CD4-positive, alpha-beta T cell (primary cell): ENCODE measurements around the gene COPE. TPM values are rescaled to one million over a fixed set of nuclear protein-coding genes. Genes with fewer than 3 reads are reported as not detected.

ENCODE experiments used
- ATAC-seq: fragments of 200-7000 bp; cut with Tn5 transposase; one replicate; pipeline ENCODE4 v1.10.0; 2022; ENCODE audit warnings: mild to moderate bottlenecking; ENCODE audit not compliant: poor library complexity
- CTCF ChIA-PET: fragments of 350-600 bp; sonication (Branson Sonifier 250); formaldehyde crosslinking; loops from one replicate; lab custom pipeline; 2021; ENCODE audit warnings: antibody characterized with exemption, inconsistent platforms; lab: Charles Lee
- POLR2A ChIA-PET: fragments of 350-600 bp; sonication (Branson Sonifier 250); formaldehyde crosslinking; loops from one replicate; lab custom pipeline; 2021; ENCODE audit warnings: antibody characterized with exemption, inconsistent platforms; lab: Charles Lee
- DNase-seq, 14 experiments: peaks; one replicate each; pipeline ENCODE4 v3.0.0-alpha.2; 2013 to 2020; ENCODE audit warnings: mixed read lengths in 2 of 14
- H3K27ac ChIP-seq, 2 donors: one replicate each; pipeline versions ENCODE4 v1.5.1 to v1.7.0; 2013; ENCODE audit warnings: low read length in 2 of 2, low read depth in 1 of 2, mild to moderate bottlenecking in 1 of 2
- H3K27me3 ChIP-seq, 2 experiments: 1 replicate in 1 of 2; 2 replicates in 1 of 2; pipeline versions ENCODE4 v1.6.1 to v1.7.0; 2013; ENCODE audit warnings: low read length in 2 of 2, control low read depth in 1 of 2, mild to moderate bottlenecking in 1 of 2, moderate library complexity in 1 of 2; ENCODE audit not compliant: insufficient read depth in 2 of 2, control insufficient read depth in 1 of 2
- H3K36me3 ChIP-seq: one replicate; pipeline ENCODE4 v1.6.1; 2013; ENCODE audit warnings: low read length, control low read depth; ENCODE audit not compliant: insufficient read depth
- H3K4me1 ChIP-seq: one replicate; pipeline ENCODE4 v1.6.1; 2013; ENCODE audit warnings: low read length, control low read depth; ENCODE audit not compliant: insufficient read depth
- H3K4me3 ChIP-seq: one replicate; pipeline ENCODE4 v1.5.1; 2013; ENCODE audit warnings: mild to moderate bottlenecking, low read length, moderate library complexity
- H3K9me3 ChIP-seq, 2 experiments: 1 replicate in 1 of 2; 2 replicates in 1 of 2; pipeline versions ENCODE4 v1.6.1 to v1.7.0; 2013; ENCODE audit warnings: low read length in 2 of 2, mild to moderate bottlenecking in 2 of 2, control low read depth in 1 of 2, moderate library complexity in 1 of 2; ENCODE audit not compliant: control insufficient read depth in 1 of 2, insufficient read depth in 1 of 2
- H3K27ac Mint-ChIP-seq: one replicate; pipeline ENCODE4 v1.8.0; 2020; ENCODE audit warnings: mixed read lengths
- H3K27me3 Mint-ChIP-seq: one replicate; pipeline ENCODE4 v1.8.0; 2021; ENCODE audit warnings: mixed read lengths
- H3K36me3 Mint-ChIP-seq: one replicate; pipeline ENCODE4 v1.8.0; 2021; ENCODE audit warnings: low read depth, mixed read lengths
- H3K4me1 Mint-ChIP-seq: one replicate; pipeline ENCODE4 v1.8.0; 2021; ENCODE audit warnings: low read depth, mixed read lengths
- H3K4me3 Mint-ChIP-seq: one replicate; pipeline ENCODE4 v1.8.0; 2020; ENCODE audit warnings: mild to moderate bottlenecking, mixed read lengths
- H3K9me3 Mint-ChIP-seq: one replicate; pipeline ENCODE4 v1.8.0; 2020; ENCODE audit warnings: mixed read lengths
- CTCF ChIP-seq: fragments of 200-600 bp; IDR thresholded peaks from one replicate; pipeline ENCODE4 v1.8.0; 2022; ENCODE audit warnings: antibody characterized with exemption, mild to moderate bottlenecking
- intact Hi-C, 2 experiments: fragments of 100-400 bp; cut with DNase I in 1 of 2; cut with micrococcal nuclease in 1 of 2; formaldehyde crosslinking; loops; one replicate each; pipeline versions ENCODE4 v1.15.1 to v1.9.0; 2023 to 2025; cut with DNase I, micrococcal nuclease
- total RNA-seq, 174 experiments: library from RNA in 2 of 174; stranded (reverse) in 2 of 174; gene quantifications; one replicate each; pipeline ENCODE4 v1.2.3 and lab custom pipeline; 2021 to 2026

Gene COPE
- total RNA-seq, 2 experiments from 2014 or later, result 135 to 143 TPM

DNA sequence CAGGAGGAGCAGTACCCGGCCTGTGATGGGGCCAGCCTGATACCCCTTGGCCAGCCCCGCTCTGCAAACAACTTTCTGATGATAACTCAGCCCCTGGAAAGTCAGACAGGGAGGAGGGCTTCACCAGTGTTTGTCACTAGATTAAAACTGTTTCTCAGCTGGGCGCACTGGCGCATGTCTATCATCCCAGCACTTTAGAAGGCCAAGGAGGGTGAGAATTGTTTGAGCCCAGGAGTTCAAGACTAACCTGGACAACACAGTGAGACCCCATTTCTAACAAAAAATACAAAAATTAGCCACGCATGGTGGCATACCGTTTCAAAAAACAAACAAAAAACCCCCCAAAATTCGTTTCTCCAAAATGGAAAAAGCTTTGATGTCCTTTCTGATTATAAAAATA lies 17.7 kb downstream of the COPE start:
- ChIA-PET POLR2A (no interaction called here), CTCF (interaction anchor here (0.7 kb wide), 1 partner anchor 1816 kb away, joined by 3 read pairs; no protein-coding TSS in a partner anchor)
- ATAC-seq, result no peak
- Histone ChIP-seq H3K4me3 (no peak overlapping the region), H3K27ac (no peak overlapping the region), H3K36me3 (peaks cover 60% of the 10 kb centered on the region), H3K27me3 (no peaks in the 10 kb centered on the region), H3K4me1 (peaks cover 4% of the 10 kb centered on the region), H3K9me3 (peaks cover 0 to 6% of the 10 kb centered on the region in 2 experiments)
- Mint-ChIP-seq H3K4me1 (peaks cover 11% of the 10 kb centered on the region), H3K9me3 (no peaks in the 10 kb centered on the region), H3K36me3 (peaks cover 46% of the 10 kb centered on the region), H3K27me3 (peaks cover 14% of the 10 kb centered on the region), H3K4me3 (no peak overlapping the region), H3K27ac (no peak overlapping the region)
- intact Hi-C loops, result no loop called here
- no peak for DNase-seq
- TF ChIP-seq CTCF, result no peak

GRCh38 chr19:18900700-18901481 lies 18.3 kb downstream of the COPE start:
- H3K36me3 ChIP-seq, result peaks cover 54% of the 10 kb centered on the region
- Mint-ChIP-seq H3K4me3 (no peak overlapping the region), H3K36me3 (peaks cover 42% of the 10 kb centered on the region), H3K27ac (no peak overlapping the region), H3K4me1 (peaks cover 13% of the 10 kb centered on the region), H3K27me3 (peaks cover 17% of the 10 kb centered on the region), H3K9me3 (no peaks in the 10 kb centered on the region)
- TF ChIP-seq CTCF, result no peak
- ATAC-seq, result no peak
- H3K4me3 ChIP-seq, result no peak overlapping the region
- ChIA-PET POLR2A (no interaction called here), CTCF (no interaction called here)
- peaks cover 0 to 6% of the 10 kb centered on the region in 2 experiments for H3K9me3 ChIP-seq
- DNase-seq, result no peak
- intact Hi-C loops, result no loop called here
- peaks cover 6% of the 10 kb centered on the region for H3K4me1 ChIP-seq
- no peaks in the 10 kb centered on the region for H3K27me3 ChIP-seq
- H3K27ac ChIP-seq, result no peak overlapping the region

DNA sequence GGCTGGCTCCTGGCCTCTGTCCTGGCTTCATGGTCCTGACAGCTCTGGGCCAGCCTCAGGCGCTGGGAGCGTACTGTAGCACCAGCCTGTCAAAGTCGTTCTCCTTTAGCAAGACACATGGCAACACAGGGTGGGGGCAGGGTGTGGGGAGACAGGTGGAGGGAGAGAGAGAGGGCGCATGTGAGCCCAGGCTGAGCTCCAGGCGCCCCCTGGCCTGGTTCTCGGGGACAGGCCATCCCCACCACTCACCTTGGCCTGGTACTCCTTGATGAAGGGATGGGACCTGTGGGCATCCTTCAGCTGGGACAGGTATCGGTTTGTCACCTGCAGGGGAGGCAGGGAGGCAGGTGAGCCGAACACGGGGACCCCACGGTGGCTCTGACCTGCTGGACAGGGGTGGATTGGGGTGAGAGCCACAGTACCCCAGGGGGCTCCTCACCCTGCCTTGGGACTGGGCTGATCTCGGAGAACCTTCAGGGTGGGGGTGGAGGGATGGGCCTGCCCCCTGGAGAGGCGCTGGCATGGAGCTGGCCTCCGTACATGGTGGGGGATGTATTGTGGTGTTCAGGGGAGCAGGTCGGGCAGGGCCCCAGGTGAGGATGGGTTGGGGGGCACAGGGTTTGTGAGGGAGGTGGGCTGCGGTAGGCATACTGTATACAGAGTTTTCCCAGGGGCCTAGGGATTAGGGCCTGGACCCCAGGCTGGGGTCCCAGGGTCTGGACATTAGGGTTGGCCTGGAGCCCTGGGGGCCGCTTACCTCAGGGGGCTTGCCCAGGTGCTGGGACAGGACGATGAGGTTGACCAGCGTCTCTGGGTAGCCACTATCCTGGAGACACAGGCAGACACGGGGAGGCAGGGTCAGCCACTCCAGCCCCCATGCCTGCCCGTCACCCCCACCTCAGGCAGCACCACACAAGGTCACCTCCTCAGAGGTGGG lies 19.3 kb downstream of the COPE start:
- CTCF ChIA-PET, result no interaction called here
- peaks cover 0 to 8% of the 10 kb centered on the region in 2 experiments for H3K9me3 ChIP-seq
- no peak overlapping the region for H3K27ac ChIP-seq
- H3K4me3 ChIP-seq, result no peak overlapping the region
- Mint-ChIP-seq H3K4me3 (no peak overlapping the region), H3K27ac (no peak overlapping the region), H3K27me3 (peaks cover 17% of the 10 kb centered on the region), H3K4me1 (peaks cover 13% of the 10 kb centered on the region), H3K9me3 (no peaks in the 10 kb centered on the region), H3K36me3 (peaks cover 34% of the 10 kb centered on the region)
- peaks cover 45% of the 10 kb centered on the region for H3K36me3 ChIP-seq
- no peak for ATAC-seq
- peaks cover 11% of the 10 kb centered on the region for H3K4me1 ChIP-seq
- no peak for TF ChIP-seq CTCF
- intact Hi-C loops, result no loop called here
- peaks cover 7% of the 10 kb centered on the region in 2 experiments for H3K27me3 ChIP-seq
- DNase-seq, result no peak
- POLR2A ChIA-PET, result no interaction called here
